Measurements from ENCODE around the gene LTBP3. TPM values are rescaled to one million over a fixed set of nuclear protein-coding genes. Genes with fewer than 3 reads are reported as not detected.

The LTBP3 gene
- total and polyA plus RNA-seq, 9 of the 15 experiments (the other 6 are each of a cell fraction or from before 2014, with no cell fraction given), result 0.06 to 20.5 (median 4.8) TPM

GRCh38 chr11:65560555-65561418 lies 2.6 kb upstream of the LTBP3 start (continued):
- TF ChIP-seq ATF3 (IDR thresholded peaks at IDR 0.05) (0 out of 2 replicates have a peak, but pooled peaks have one; percentile 6), ATF3 (CRISPR knock-in tag; conservative IDR thresholded peaks at IDR 0.05) (no peak), ZNF324 (CRISPR knock-in tag; IDR thresholded peaks at IDR 0.05) (no peak), FOXJ3 (CRISPR knock-in tag; IDR thresholded peaks at IDR 0.05) (no peak), ARID4B (CRISPR knock-in tag; IDR thresholded peaks at IDR 0.05) (peak; percentile 43; the same call in 1 of the 2 replicates)
